ENCODE measurements around the gene VPS13D.

VPS13D gene

GRCh38 chr1:12371053-12371452 is 141.2 kb downstream of the VPS13D start:
- H3K27ac ChIP-seq, result peak overlapping the region; percentile 89
- no peaks in the 10 kb centered on the region for H3K9me3 ChIP-seq (ENCODE audit: low read depth, low read length)
- no peak for DNase-seq (ENCODE audit: low read depth, low spot score)
- TF ChIP-seq FOXP2 (optimal IDR thresholded peaks at IDR 0.05; ENCODE audit: control extremely low read depth, extremely low read length, insufficient read depth), result no peak
- no peak for TF ChIP-seq EZH2 (IDR thresholded peaks at IDR 0.05)
- TF ChIP-seq POLR2AphosphoS5 (IDR thresholded peaks at IDR 0.05; ENCODE audit: borderline replicate concordance, low read depth, low read length), result no peak
- peaks cover 10% of the 10 kb centered on the region; the same call in 1 of the 2 replicates for H3K36me3 ChIP-seq (ENCODE audit: insufficient read depth, low read length)
- H3K9ac ChIP-seq (ENCODE audit: insufficient read length), result no peak overlapping the region
- peak overlapping the region; percentile 67 for H3K4me3 ChIP-seq

GRCh38 chr1:12372180-12372579 is 142.3 kb downstream of the VPS13D start:
- no peak overlapping the region for H3K9ac ChIP-seq (ENCODE audit: insufficient read length)
- no peak overlapping the region for H3K27ac ChIP-seq
- TF ChIP-seq EZH2 (IDR thresholded peaks at IDR 0.05), result no peak
- TF ChIP-seq FOXP2 (optimal IDR thresholded peaks at IDR 0.05; ENCODE audit: control extremely low read depth, extremely low read length, insufficient read depth), result no peak
- TF ChIP-seq POLR2AphosphoS5 (IDR thresholded peaks at IDR 0.05; ENCODE audit: borderline replicate concordance, low read depth, low read length), result no peak
- no peak for DNase-seq (ENCODE audit: low read depth, low spot score)
- peaks cover 10% of the 10 kb centered on the region; the same call in 1 of the 2 replicates for H3K36me3 ChIP-seq (ENCODE audit: insufficient read depth, low read length)
- no peak overlapping the region for H3K4me3 ChIP-seq
- H3K9me3 ChIP-seq (ENCODE audit: low read depth, low read length), result no peaks in the 10 kb centered on the region

GRCh38 chr1:12372761-12373160 is 142.9 kb downstream of the VPS13D start:
- DNase-seq (ENCODE audit: low read depth, low spot score), result no peak
- TF ChIP-seq FOXP2 (optimal IDR thresholded peaks at IDR 0.05; ENCODE audit: control extremely low read depth, extremely low read length, insufficient read depth) (no peak), POLR2AphosphoS5 (IDR thresholded peaks at IDR 0.05; ENCODE audit: borderline replicate concordance, low read depth, low read length) (no peak), EZH2 (IDR thresholded peaks at IDR 0.05) (no peak)
- H3K4me3 ChIP-seq, result no peak overlapping the region
- no peak overlapping the region for H3K9ac ChIP-seq (ENCODE audit: insufficient read length)
- peaks cover 10% of the 10 kb centered on the region; the same call in 1 of the 2 replicates for H3K36me3 ChIP-seq (ENCODE audit: insufficient read depth, low read length)
- H3K27ac ChIP-seq, result no peak overlapping the region
- no peaks in the 10 kb centered on the region for H3K9me3 ChIP-seq (ENCODE audit: low read depth, low read length)

- Histone ChIP-seq H3K9me3 (ENCODE audit: low read depth, low read length) (no peaks in the 10 kb centered on the region), H3K4me3 (no peak overlapping the region), H3K9ac (ENCODE audit: insufficient read length) (no peak overlapping the region), H3K27ac (no peak overlapping the region), H3K36me3 (ENCODE audit: insufficient read depth, low read length) (peaks cover 5% of the 10 kb centered on the region; the same call in 1 of the 2 replicates)
- TF ChIP-seq FOXP2 (optimal IDR thresholded peaks at IDR 0.05; ENCODE audit: control extremely low read depth, extremely low read length, insufficient read depth) (no peak), EZH2 (IDR thresholded peaks at IDR 0.05) (no peak), POLR2AphosphoS5 (IDR thresholded peaks at IDR 0.05; ENCODE audit: borderline replicate concordance, low read depth, low read length) (no peak)
- DNase-seq (ENCODE audit: low read depth, low spot score), result no peak
Observed at GRCh38 chr1:12375133-12375829, 145.5 kb downstream of the VPS13D start.

- DNase-seq (ENCODE audit: low read depth, low spot score), result no peak
- no peak overlapping the region for H3K4me3 ChIP-seq
- TF ChIP-seq FOXP2 (optimal IDR thresholded peaks at IDR 0.05; ENCODE audit: control extremely low read depth, extremely low read length, insufficient read depth), result no peak
- peak; percentile 26; the same call in 1 of the 2 replicates for TF ChIP-seq POLR2AphosphoS5 (IDR thresholded peaks at IDR 0.05; ENCODE audit: borderline replicate concordance, low read depth, low read length)
- peaks cover 5% of the 10 kb centered on the region; the same call in 1 of the 2 replicates for H3K36me3 ChIP-seq (ENCODE audit: insufficient read depth, low read length)
- no peak overlapping the region for H3K27ac ChIP-seq
- H3K9me3 ChIP-seq (ENCODE audit: low read depth, low read length), result no peaks in the 10 kb centered on the region
- no peak overlapping the region for H3K9ac ChIP-seq (ENCODE audit: insufficient read length)
Observed at GRCh38 chr1:12376236-12377045, 146.6 kb downstream of the VPS13D start.

GRCh38 chr1:12380326-12381249 is 150.8 kb downstream of the VPS13D start:
- Histone ChIP-seq H3K9me3 (ENCODE audit: low read depth, low read length) (no peaks in the 10 kb centered on the region), H3K36me3 (ENCODE audit: insufficient read depth, low read length) (peaks cover 34% of the 10 kb centered on the region), H3K27ac (peak overlapping the region; percentile 92), H3K9ac (ENCODE audit: insufficient read length) (peak overlapping the region; percentile 60), H3K4me3 (peak overlapping the region; percentile 63)
- TF ChIP-seq POLR2AphosphoS5 (IDR thresholded peaks at IDR 0.05; ENCODE audit: borderline replicate concordance, low read depth, low read length) (peak; percentile 42; the same call in 1 of the 2 replicates), FOXP2 (optimal IDR thresholded peaks at IDR 0.05; ENCODE audit: control extremely low read depth, extremely low read length, insufficient read depth) (no peak), EZH2 (IDR thresholded peaks at IDR 0.05) (no peak)
- peak; percentile 86 for DNase-seq (ENCODE audit: low read depth, low spot score)

GRCh38 chr1:12383001-12383400 is 153.2 kb downstream of the VPS13D start:
- Histone ChIP-seq H3K4me3 (no peak overlapping the region), H3K9me3 (ENCODE audit: low read depth, low read length) (peaks cover 11% of the 10 kb centered on the region), H3K9ac (ENCODE audit: insufficient read length) (no peak overlapping the region), H3K27ac (no peak overlapping the region), H3K36me3 (ENCODE audit: insufficient read depth, low read length) (peaks cover 58% of the 10 kb centered on the region)
- TF ChIP-seq POLR2AphosphoS5 (IDR thresholded peaks at IDR 0.05; ENCODE audit: borderline replicate concordance, low read depth, low read length), result no peak
- TF ChIP-seq EZH2 (IDR thresholded peaks at IDR 0.05), result no peak
- no peak for TF ChIP-seq FOXP2 (optimal IDR thresholded peaks at IDR 0.05; ENCODE audit: control extremely low read depth, extremely low read length, insufficient read depth)
- no peak for DNase-seq (ENCODE audit: low read depth, low spot score)

All from SK-N-MC (cell line).